Cardiac fibroblast (primary cell): ENCODE data around the gene PRAMEF11.
A peak's percentile ranks its signal among the peaks of the same experiment; 100 is the strongest.
"Not testable (repeated sequence)": the region's sequence is repeated elsewhere in the genome, so short reads cannot be mapped to it uniquely, and the experiment has no call there.

Experiments used
- DNase-seq, 2 donors: peaks; one replicate each; pipeline versions ENCODE4 v3.0.0 to v3.0.0-alpha.2; 2010; ENCODE audit warnings: low read depth in 2 of 2
- H3K4me3 ChIP-seq, 2 donors: replicated peaks in 1 of 2; 1 replicate in 1 of 2; 2 replicates in 1 of 2; pipeline ENCODE4 v1.5.1; 2011; ENCODE audit warnings: low read depth in 2 of 2, low read length in 2 of 2, mild to moderate bottlenecking in 2 of 2, moderate library complexity in 1 of 2
- TF ChIP-seq, protein P1 (sequence below): IDR thresholded peaks from one replicate; pipeline ENCODE4 v1.5.1; 2011; ENCODE audit warnings: low read depth, mild to moderate bottlenecking, low read length, inconsistent platforms

Gene PRAMEF11

DNA sequence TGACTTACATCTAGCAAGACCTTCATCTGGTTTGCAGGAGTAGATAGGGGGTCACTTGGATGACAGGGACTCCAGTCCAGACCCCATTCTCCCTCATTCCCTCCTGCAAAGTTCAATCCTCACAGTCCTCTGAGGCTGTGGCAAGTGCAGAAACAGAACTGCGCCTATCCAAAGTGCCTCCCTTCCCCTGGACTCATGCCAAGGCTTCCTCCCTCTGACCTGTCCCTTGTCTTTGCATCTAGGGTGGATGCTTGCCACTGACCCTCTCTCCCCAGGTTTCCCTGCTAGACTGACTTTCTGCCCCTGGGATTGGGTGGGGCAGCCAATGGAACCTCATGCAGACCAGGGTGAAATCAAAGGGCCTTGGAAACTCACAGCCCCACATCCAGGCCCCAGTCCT is 21.3 kb downstream of the PRAMEF11 start:
- DNase-seq: no peak
- TF ChIP-seq, protein P1, sequence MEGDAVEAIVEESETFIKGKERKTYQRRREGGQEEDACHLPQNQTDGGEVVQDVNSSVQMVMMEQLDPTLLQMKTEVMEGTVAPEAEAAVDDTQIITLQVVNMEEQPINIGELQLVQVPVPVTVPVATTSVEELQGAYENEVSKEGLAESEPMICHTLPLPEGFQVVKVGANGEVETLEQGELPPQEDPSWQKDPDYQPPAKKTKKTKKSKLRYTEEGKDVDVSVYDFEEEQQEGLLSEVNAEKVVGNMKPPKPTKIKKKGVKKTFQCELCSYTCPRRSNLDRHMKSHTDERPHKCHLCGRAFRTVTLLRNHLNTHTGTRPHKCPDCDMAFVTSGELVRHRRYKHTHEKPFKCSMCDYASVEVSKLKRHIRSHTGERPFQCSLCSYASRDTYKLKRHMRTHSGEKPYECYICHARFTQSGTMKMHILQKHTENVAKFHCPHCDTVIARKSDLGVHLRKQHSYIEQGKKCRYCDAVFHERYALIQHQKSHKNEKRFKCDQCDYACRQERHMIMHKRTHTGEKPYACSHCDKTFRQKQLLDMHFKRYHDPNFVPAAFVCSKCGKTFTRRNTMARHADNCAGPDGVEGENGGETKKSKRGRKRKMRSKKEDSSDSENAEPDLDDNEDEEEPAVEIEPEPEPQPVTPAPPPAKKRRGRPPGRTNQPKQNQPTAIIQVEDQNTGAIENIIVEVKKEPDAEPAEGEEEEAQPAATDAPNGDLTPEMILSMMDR: no peak
- no peak overlapping the region for H3K4me3 ChIP-seq

GRCh38 chr1:12799730-12800129 is 31.5 kb downstream of the PRAMEF11 start:
- DNase-seq: no peak
- TF ChIP-seq, protein P1: no peak
- H3K4me3 ChIP-seq: no peak overlapping the region

DNA sequence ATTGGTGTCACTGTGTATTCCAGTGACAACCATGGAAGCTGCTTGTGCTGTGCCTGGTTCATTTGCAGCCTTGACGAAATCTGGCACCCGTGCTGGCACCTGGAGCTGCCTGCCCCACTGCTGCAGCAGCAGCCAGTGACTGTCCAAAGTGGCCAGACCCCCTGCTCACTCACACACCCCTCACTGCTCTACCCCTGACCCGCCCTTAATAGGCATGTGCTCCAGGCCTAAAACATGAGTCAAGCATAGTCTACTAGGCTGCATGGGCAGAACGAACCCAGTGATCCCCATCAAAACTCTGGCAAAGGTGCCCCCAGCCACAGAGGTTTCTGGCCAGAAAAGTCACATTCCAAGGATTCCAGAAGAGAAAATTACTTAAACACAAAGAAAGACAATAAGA is 32.3 kb downstream of the PRAMEF11 start:
- TF ChIP-seq, protein P1: no peak
- H3K4me3 ChIP-seq: no peak overlapping the region
- DNase-seq: no peak

DNA sequence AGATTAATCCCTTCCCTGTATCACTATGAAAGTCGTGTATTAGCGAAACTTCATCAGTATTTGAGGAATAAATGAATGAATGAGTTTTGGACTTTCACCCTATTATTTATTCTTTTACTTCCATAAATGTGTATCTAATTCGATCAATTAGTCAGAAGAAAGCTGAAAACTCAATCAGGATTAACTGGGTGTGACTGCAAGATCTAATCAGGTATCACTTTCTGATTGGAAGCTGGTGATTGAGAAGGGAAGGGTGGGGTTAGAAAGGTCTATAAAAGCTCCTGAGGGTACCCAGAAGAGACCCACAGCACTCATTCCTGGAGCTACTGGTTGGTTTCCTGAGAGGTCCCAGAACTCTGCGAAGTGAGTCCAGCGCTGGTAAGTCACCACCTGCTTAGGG is 40.1 kb downstream of the PRAMEF11 start, which contains the start of gene PRAMEF1:
Gene PRAMEF1 (plus strand): TSS at position 301 of the 400 bp plus-strand sequence. CDS start 1,831 bp downstream, outside the sequence.
- not testable (repeated sequence) for H3K4me3 ChIP-seq, DNase-seq

DNA sequence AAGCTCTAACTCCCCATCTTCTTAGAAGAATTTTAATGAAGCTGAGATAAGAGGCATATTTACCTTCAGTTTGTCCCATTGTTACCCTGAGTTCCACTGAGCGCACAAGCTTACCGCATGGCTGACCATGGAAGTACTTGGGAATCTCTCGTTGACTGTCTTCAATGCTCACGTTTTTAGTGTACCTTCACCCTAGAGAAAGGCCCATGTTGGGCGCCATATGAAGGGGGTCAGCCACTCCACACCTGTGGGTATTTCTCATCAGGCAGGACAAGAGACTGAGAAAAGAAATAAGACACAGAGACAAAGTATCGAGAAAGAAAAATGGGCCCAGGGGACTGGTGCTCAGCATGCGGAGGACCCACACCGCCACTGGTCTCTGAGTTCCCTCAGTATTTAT is 46.5 kb downstream of the PRAMEF11 start:
- not testable (repeated sequence) for DNase-seq, H3K4me3 ChIP-seq

DNA sequence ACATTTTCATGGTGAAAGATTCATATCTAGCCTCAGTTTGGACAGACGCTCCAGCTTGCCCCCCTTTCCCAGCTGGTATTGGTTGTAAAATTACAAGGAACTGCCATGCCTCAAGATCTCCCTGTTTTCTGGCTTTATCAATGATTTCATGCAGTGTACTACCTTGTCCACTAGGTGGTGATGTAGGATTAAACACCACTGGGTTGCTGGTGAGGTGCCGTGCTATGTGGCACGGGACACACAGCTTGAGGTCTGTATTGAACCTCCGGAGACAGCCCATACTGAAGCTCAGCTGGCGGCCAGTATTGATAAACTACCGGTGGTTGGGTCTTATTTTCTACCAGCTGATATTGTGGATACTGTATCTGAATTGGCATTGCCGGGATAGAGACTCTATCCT is 47.4 kb downstream of the PRAMEF11 start:
- not testable (repeated sequence) for H3K4me3 ChIP-seq
- DNase-seq: peak in 1 of 2 donors; percentile 8

DNA sequence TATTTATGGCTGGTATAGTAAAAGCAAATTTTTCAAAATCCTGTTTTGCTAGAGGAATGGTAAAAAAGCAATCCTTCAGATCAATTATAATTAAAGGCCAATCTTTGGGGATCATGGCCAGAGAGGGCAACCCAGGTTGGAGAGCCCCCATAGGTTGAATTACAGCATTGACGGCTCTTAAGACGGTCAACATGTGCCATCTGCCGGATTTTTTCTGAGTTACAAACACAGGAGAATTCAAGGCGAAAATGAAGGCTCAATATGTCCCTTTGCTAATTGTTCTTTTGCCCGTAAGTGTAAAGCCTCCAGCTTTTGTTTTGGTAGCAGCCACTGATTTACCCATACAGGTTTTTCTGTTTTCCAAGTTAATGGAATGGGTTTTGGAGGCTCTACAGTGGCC is 49.7 kb downstream of the PRAMEF11 start:
- not testable (repeated sequence) for H3K4me3 ChIP-seq, DNase-seq

GRCh38 chr1:12778907-12779306 is 52.3 kb downstream of the PRAMEF11 start:
- no peak overlapping the region for H3K4me3 ChIP-seq
- DNase-seq: no peak
- TF ChIP-seq, protein P1: no peak

DNA sequence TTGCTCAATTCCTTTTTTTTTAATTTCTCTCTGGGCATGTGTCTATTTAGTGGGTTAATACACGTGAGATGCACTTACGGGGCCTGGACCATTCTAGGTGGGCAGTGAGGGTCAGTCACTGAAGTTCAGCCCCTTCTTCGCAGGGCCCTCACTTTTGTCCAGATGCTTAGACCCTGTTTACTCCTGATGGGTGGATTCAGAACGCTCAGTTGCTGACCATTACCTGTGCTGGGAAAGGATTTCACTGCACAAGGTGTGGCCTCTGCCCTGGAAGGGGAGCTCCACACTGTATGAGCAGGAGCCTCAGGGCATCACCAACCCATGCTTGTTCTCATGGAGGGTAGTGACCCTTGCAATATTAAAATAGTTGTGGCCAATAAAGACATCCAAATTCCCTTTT is 53.1 kb downstream of the PRAMEF11 start:
- no peak overlapping the region for H3K4me3 ChIP-seq
- TF ChIP-seq, protein P1: no peak
- no peak for DNase-seq
